NCI-H774 (cell line): ENCODE measurements around the gene SVOPL.
"Not testable (repeated sequence)": the region's sequence is repeated elsewhere in the genome, so short reads cannot be mapped to it uniquely, and the experiment has no call there.

Source experiments
- DNase-seq: peaks from one replicate; lab custom pipeline; 2025; lab: John Stamatoyannopoulos, UW

SVOPL gene

DNA sequence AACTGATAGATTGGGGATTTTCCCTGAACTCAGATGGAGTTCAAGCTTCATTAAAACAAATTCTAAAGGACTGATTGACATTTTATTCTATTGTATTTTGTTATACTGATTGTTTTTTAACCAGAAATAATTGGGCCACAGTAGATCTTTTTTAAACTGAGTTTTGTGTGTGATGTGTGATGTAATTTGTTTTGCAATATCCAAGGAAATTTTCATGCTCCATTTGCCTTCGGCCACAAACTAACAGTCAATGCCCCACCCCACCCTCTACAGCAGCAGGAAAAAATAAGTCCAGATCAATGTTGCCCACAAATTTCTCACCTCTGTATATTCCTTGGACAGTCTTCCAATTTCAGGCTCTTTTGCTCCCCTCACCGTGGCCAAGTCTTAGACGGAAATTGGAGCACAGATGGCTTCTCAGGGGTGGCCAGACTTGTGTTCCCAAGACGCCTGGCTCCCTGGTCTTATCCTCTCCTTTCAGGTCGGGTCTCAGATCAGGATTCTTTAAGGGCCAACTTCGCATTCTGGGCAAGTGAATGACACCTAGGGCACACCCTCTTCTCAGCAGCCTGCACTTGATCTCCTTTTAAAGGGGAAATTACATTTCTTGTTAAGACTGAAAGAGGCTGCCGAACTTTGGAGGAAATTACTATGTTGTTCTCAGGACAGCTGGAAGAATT lies at the start of gene SVOPL:
TSS of gene SVOPL (minus strand) at position 506 of the 680 bp plus-strand sequence. CDS start 22,317 bp downstream, outside the sequence.
- no peak for DNase-seq

- no peak for DNase-seq
Measured at GRCh38 chr7:138750473-138750872, 49.3 kb upstream of the SVOPL start.

GRCh38 chr7:138749960-138750359 lies 48.8 kb upstream of the SVOPL start:
- DNase-seq = no peak

- DNase-seq = no peak
Measured at GRCh38 chr7:138748666-138749065, 47.5 kb upstream of the SVOPL start.

GRCh38 chr7:138746073-138746472 lies 44.9 kb upstream of the SVOPL start:
- no peak for DNase-seq

GRCh38 chr7:138745189-138745588 lies 44.0 kb upstream of the SVOPL start:
- DNase-seq = no peak

DNA sequence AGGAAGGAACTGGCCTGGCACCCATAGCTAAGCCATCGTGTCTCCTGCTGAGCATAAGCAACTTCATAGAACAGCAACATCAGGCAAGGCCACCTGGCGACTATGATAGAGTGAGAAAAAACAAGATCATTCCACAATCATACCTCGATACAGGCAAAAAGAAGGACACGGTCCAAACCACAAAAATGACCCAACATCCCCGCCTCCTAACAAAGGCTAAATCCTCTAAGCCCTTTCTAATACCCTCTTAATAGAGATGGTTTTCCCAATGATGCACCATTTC lies 40.2 kb upstream of the SVOPL start:
- no peak for DNase-seq

DNA sequence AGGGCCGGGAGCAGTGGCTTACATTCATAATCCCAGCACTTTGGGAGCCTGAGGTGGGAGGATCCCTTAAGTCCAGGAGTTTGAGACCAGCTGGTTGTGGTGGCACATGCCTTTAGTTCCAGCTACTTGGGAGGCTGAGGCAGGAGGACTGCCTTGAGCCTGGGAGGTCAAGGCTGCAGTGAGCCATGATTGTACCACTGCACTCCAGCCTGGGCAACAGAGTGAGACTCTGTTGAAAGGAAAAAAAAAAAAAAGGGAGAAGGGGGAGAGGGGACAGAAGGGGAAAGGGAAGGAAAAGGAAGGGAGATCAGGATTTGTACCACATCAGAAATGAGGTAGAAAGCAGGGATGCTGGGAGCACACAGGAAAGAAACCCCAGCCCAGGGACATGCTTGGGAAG lies 38.7 kb upstream of the SVOPL start:
- DNase-seq = no peak

DNA sequence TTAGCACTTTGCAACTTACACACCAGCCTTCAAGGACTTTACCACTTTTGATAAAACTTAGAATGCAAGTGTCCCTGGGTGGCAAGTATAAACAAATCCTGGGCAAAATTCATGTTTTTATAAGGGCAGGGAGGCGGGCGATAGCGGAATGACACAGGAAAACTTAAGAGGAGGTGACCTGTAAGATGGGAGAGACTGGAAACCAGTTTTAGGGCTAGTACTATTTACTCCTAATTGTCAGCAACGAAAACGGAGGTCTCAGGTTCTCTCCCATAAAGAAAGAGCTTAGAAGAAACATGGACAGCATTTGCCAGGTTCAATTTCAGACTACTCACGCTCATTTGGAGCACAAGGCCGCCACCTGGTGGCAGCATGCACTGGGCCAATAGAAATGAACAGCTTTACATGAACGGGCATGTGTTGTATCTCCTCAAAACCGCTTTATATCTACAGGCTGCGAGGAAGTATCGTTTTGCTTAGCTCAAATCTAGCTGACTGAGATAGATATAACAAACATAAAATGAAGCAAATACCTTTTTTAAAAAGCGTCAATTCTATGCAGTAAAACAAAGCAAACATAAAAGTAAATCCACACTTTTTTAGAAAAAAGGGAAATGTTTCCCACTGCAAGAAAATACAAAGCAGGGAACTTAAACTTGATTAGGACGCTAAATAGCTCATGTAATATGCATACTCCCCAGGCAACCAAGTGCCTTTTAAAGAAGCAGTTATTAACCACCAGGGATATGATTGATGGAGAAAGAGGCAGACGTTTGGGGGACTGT lies 37.6 kb upstream of the SVOPL start:
- peak; percentile 74 for DNase-seq

GRCh38 chr7:138738114-138738513 lies 37.0 kb upstream of the SVOPL start:
- no peak for DNase-seq

GRCh38 chr7:138735399-138735798 lies 34.2 kb upstream of the SVOPL start:
- no peak for DNase-seq

- not testable (repeated sequence) for DNase-seq
Measured at GRCh38 chr7:138731733-138732132, 30.6 kb upstream of the SVOPL start.

DNA sequence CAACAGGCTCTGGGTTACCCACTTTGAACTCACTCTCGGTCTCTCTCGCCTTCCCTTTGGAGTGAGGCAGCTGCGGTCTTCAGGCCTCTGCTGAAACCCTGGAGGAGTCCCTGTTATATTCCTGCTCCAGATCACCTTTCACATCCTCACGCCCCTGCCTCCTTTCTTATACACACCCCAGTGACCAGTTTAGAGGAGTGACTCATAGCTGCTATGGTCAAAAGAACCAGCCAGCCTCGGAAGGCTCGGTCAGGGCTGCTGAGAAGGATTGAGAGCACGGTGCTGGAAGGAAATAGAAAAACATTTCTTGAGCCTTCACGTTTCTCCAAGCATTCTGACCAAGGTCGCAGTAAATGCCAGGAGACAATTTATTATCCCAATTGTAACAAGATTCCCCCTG lies 28.3 kb upstream of the SVOPL start:
- no peak for DNase-seq

DNA sequence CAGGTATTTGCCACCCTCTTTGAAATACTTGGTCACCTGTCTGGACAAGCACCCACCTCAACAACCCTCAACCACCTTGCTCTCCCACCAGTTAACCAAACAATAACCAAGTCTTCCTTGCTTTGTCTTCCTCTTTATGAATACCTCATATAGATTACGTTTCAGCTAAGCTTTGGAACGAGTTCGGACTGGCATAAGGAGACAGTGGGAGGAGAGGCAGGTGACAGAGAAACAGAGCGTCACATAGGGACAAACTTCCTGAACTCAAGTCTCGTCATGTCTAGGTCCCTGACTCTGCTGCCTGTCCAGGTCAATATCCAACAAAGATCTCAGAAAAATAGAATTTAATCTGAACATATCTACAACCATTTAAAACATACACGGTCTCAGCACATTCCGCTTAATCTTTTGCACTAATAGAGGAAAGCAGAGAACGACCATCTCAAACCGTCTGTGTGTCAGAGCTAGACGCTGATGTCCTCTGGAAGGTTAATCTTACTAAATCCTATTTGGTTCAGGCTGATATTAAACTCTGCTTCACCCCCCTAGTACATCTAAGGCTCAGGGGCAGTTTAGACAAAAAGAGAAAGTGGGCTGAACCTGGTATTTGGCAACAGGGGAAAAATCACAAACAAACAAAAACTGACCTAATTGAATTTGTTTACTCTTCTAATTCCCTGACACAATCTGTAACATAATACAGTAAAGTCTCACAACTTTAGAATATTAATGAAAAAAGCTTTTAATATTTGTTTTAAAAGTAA lies 26.4 kb upstream of the SVOPL start:
- no peak for DNase-seq

DNA sequence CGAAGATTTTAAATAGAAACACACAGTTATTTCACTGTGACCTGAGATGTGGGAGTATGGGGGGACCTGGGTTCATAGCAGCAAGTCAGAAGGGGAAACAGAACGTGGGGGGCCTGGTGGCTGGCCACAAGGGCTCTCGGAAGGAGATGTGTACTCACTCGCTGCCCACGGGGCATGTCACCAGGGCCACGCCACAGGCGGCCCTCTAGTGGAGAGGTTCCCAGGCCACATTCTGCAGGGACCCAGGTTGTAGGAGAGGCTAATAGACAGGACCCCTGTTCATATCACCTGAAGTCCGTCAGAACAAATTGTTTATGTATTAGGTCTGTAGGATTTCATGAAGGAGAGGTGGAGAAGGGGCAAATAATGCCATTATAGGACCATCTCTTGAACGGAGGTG lies 25.1 kb upstream of the SVOPL start:
- DNase-seq = no peak

- no peak for DNase-seq
Measured at GRCh38 chr7:138720286-138720685, 19.1 kb upstream of the SVOPL start.

GRCh38 chr7:138716889-138717288 lies 15.7 kb upstream of the SVOPL start:
- no peak for DNase-seq

DNA sequence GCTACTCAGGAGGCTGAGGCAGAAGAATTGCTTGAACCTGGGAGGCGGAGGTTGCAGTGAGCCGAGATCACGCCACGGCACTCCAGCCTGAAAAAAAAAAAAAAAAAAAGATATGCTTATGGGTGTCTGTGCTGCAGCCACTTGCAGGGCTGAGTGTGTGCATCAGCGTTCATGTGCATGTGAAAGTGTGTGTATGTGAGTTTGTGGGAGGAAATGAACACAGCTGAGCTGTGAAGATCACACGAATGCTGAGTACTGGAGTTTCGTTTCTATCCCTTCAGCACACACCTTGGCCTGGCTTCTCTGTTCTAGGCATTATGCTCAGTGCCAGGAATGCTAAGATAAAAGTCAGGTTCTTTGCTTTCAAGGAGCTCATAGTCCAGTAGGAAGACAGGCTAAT lies 12.0 kb upstream of the SVOPL start:
- no peak for DNase-seq

DNA sequence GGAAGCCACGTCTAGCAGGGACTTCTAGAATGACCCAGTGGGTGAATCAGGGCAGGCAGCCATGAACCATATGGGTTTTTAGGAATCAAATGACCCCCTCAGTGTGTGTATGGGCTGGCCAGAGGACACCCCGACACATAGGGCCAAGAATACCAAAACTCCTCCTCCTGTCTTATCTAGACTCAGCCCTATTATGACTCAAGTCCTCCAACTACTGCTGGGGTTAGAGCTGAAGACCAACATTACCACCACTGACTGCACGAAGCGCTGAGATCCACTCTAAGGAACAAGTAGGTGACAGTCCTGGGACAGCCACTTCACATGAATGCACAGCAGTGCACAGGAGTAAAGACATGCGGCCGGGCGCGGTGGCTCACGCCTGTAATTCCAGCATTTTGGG lies 11.5 kb upstream of the SVOPL start:
- no peak for DNase-seq

GRCh38 chr7:138710536-138711385 lies 9.6 kb upstream of the SVOPL start:
- no peak for DNase-seq

GRCh38 chr7:138705167-138705566 lies 4.0 kb upstream of the SVOPL start:
- no peak for DNase-seq

DNA sequence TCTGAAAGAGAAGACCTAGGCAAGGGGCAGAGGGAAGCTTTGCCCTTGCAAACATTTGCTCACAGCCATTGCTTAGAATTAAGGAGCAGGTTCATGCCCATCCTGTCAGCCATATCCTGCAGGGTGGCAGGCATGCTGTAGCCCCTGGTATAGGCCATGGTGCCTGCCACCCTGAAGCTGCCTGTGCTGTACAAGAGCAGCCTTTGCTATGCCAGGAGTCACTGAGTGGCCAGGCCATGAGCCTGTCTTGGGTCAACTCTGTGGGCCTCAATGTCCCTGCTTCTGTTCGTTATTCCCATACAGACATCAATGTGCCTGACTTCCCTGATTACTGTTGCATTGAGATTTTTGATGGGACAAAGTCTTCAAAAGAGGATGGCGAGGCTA lies 368 bp upstream of the SVOPL start:
- DNase-seq = no peak
